GM19397 (cell line): ENCODE data around the gene ADTRP.
"Not testable (repeated sequence)": the region's sequence is repeated elsewhere in the genome, so short reads cannot be mapped to it uniquely, and the experiment has no call there.

Experiments used
- ATAC-seq: cut with Tn5 transposase; IDR thresholded peaks from one replicate; pipeline ENCODE4 v1.9.1; 2021; ENCODE audit warnings: mild to moderate bottlenecking, moderate library complexity; ENCODE audit not compliant: unreplicated experiment

Gene ADTRP

DNA sequence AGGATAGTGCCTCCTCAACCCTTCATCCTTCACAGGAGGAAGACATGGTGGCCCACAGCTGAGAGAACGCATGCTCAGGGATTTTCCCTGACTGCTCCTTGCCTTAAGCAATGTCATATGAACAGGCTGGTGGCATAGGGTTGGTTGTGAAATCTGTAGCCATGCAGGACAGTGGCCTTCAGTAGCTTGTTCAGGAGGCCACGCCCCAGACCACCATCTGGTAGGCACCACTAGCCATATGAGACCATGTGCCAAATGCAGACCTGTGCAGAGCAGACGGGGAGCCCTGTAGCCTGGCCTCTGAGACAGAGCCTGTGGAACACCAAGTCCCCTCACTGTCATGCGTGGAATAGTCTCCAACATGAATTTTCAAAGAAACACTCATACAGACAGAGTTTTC is 76.5 kb downstream of the ADTRP start:
- ATAC-seq, result no peak

DNA sequence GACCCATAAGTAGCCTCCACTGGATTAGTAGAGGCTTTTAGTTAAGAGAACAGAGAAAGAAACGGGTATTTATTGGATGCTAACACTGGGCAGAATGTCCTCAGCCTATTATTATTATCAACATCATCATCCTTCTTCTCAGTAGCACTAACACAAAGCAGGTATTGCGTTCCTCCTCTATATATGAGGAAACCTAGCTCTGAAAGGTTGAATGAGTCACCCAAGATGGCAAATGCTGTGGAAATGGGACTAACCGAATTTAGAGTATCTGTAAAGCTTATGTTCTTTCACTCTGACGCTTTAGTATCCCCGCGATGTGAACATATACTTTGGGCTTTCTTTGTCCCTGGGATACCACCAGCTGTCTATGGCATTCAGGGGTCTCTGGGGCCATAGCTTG is 77.0 kb downstream of the ADTRP start:
- no peak for ATAC-seq

DNA sequence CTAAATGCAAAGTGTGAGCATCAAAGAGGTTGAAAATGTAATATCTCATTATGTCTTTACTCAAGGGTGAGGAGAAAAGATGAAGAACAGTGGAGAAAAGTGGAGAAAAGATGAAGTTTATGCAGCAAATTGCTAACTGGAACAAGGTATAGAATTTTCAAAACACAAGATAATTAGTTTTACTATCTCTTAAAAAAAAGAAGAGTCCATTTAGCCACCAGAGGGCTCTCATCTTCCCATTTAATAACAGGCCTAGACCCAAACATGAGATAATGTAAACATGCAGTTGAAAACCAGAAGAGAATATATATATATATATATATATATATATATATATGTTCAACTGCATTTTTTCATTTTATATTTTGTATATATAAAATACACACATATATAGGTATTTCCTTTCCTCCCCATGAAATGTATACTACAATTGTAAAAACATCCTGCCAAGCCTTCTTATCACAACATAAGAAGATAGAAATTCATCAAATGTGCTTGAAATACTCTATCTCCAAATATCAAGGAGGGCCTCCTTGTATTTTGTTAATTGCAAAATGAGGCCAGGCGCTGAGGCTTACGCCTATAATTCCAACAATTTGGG is 78.4 kb downstream of the ADTRP start:
- ATAC-seq, result no peak

DNA sequence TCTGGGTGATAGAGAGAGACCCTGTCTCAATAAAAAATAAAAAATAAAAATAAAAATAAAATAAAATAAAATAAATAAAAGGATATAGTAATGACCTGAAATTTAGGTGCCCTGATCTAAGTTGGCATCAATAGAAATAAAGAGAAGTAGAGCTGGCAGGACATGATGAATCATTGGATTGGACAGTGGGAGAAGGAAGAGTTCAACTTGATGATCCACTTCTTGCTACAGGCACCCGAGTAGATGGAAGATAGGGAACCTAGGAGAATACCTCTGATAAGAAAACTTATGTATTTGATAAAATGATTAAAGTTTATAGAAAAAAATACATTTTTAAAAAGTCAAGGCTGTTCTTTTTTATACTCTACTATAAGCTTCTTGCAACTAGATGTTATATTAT is 79.0 kb downstream of the ADTRP start:
- ATAC-seq, result no peak

DNA sequence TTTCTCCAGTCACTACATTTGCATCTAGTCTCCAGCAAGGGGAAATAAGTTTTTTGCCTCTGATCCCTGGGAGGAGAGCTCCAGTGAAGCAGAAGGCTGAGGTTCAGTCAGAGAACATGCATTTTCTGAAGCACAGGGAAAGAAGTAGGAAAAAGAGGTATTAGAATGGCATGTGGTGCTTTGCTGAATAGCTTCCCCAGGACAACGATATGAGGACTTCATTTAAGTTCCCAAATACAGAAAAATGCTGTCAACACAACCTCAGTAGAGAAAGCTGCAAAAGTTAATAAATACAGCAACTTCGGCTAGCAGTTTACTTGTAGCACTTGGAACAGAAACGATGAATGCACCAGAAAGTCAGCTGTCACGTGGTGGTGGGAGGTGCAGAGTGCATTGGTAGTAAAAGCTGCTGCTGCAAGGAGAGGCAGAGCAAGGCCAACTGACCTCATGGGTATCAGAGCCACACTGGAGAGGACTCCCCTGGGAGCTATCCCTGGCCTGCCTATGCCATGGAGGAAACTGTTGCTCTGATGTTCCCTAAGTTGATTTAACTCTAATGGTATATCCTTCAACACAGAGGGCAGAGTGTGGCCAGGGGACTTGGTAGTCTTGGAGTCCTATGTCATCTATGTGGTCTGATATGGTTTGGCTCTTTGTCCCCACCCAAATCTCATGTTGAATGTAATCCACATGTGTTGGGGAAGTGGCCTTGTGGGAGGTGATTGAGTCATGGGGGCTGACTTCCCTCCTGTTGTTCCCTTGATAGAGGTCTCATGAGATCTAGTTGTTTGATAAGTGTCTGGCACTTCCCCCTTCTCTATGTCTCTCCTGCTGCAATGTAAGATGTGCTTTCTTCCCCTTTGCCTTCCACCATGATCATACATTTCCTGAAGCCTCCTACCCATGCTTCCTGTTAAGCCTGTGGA is 85.9 kb downstream of the ADTRP start:
- ATAC-seq, result no peak

DNA sequence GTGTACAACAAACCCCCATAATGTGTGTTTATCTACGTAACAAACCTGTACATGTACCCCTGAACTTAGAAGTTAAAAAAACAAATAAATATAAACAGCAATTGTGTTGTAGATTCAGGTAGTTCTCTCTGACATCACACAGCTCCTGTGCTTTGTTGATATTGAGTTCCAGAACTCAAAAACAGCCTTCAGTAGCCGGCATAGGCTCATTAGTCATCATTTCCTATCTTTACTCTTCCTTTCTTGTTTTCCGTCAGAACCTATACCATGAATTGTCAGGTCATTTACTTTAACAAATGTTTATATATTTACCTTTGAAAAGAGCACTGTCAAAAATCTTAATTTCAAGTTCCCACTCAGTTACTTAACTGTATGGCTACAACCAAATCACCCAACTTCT is 88.8 kb downstream of the ADTRP start:
- no peak for ATAC-seq

DNA sequence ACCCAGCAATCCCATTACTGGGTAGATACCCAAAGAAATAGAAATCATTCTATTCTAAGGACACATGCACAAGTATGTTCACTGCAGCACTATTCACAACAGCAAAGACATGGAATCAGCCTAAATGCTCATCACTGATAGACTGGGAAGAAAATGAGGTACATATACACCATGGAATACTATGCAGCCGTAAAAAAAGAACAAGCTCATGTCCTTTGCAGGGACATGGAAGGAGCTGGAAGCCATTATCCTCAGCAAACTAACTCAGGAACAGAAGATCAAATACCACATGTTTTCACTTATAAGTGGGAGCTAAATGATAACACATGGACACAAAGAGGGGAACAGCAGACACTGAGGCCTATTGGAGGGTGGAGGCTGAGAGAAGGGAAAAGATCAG is 89.2 kb downstream of the ADTRP start:
- ATAC-seq, result not testable (repeated sequence)

DNA sequence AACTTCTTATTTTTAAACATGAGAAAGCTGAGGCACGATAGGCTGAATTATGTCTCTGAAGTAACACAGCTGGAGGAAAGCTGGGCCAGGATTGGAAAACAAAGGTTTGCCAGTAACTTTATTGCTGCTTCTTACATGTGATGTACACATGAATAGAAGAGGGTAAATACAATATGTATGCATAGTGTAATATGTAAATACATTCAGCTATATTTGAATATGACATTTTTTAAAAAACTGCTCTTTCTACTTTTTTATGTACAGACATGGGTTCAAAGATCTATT is 90.2 kb downstream of the ADTRP start:
- ATAC-seq, result no peak

DNA sequence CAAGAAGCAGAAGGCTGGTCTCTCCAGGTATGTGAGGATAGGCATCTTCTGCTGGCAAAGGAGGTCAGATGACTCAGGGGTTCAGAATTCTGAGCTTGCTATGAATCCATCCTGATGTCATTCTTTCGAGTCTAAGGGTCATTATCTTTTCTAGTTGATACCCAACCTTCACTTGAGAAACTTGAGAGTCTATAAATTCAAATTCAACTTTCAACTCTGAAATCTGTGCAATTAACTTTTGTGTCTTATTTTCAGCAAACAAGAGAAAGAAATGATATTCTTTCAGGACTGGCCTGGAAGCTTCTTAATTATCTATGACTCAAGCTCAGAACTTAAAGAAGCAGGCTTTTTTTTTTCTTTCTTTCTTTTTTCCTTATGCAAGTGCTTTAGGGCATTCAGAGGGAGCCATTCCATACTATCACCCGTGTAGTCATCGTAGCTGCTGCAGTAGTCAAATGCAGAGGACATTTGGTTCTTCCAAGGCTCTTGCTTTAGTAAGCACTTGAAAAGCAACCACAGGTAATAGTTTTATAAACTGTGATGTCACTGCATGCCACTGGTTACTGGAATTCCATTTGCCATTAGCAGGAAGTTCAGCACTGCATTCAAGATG is 93.0 kb downstream of the ADTRP start:
- no peak for ATAC-seq

DNA sequence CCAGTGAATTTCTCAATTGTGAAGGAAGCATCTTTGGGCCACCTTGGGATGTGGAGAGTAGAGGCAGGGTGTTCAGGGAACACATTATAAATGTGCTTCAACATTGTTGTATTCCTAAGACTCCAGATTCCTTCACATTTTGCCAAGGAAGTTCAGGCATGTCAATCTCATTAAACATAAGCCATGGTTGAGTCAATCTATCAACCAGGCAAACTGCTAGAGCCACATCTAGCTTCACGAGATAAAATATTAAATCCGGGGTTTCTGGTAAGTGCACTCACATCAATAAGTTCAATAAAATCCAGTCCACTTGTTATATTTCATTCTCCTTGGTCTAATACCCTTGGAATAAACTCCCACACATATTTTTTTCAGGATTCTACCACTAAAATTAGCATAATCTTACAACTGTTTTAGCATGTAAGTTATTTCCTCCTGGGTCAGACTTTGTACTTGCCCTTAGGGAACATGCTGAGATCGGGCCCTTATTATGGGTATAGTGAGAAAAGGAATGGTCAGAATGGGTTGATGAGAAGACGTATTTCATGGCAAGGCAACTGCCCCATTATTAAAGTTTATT is 93.6 kb downstream of the ADTRP start:
- ATAC-seq, result no peak

DNA sequence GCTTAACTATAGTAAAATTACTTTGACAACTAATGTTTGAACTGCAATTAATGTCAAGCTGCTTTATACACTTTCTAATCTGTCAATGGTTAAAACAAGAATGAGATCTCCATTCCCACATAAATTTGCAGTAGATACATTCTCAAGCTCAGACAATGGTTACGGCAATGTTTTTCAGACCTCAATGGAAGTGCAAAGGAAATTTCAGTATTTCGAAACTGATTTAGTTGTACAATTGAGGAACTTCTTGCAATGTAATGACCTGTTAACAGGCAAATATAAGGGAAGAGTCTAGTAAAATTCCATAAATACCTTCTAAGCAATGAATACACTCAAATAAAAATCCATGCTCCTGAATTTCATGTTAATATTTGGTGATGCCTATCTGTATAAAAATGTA is 94.7 kb downstream of the ADTRP start:
- ATAC-seq, result no peak

DNA sequence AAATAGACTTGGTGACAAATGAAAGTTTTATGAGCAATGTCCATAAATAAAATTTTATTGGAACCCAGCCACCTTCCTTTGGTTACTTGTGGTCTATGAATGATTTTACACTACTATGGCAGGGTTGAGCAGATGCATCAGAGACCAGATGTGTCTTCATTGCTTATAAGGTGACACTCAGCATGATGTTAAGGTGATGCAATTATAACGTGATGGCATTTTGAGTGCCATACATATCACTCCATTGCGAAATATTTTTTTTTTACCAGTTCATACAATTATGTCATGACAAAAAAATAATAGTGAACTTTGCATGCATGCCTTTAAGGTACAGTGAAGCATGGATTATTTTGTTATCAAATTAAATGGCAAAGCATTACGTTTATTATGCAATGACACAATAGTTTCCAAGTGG is 96.0 kb downstream of the ADTRP start:
- ATAC-seq, result no peak

DNA sequence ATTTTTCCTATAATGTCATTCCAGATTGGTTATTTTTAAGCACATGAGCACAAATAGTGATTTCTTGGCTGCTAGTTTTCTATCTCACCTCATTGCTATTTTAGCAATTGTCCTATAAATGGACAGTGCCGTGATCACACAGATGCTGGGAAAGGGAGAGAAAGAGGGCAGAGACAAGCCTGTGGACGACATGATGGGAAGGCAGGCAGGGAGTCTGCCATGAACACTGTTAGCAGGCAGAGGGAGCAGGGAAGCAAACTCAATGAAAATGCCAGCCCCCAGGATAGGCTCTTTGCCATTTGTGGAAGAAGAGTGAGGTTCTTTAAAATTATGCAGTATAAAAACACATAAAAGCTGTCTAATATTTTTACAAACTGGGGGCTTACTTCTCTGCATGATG is 96.8 kb downstream of the ADTRP start:
- no peak for ATAC-seq

DNA sequence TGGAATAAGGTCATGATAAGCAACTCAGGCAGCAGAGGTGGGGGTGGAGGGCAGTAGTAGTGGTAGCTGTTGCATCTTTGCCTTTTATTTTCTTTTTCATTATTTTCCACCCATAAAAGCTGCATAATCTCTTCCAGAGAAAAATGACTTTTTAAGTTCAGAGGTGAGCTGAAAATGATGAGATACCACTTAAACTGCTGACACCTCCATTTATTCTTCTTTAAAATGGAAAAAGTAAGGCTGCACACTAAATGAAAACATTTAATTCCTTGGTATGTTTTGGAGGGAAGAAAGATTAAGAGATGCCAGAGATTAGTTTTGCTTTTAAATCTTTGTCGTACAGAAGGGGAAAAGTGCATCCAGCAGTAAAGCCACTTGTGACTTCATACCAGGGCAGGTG is 97.2 kb downstream of the ADTRP start:
- no peak for ATAC-seq

DNA sequence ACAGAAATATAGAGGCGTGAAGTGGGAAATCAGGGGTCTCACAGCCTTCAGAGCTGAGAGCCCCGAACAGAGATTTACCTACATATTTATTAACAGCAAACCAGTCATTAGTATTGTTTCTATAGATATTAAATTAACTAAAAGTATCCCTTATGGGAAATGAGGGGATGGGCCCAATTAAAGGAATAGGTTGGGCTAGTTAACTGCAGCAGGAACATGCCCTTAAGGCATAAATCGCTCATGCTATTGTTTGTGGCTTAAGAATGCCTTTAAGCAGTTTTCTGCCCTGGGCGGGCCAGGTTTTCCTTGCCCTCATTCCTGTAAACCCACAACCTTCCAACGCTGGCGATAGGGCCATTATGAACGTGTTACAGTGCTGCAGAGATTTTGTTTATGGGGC is 98.1 kb downstream of the ADTRP start:
- not testable (repeated sequence) for ATAC-seq

DNA sequence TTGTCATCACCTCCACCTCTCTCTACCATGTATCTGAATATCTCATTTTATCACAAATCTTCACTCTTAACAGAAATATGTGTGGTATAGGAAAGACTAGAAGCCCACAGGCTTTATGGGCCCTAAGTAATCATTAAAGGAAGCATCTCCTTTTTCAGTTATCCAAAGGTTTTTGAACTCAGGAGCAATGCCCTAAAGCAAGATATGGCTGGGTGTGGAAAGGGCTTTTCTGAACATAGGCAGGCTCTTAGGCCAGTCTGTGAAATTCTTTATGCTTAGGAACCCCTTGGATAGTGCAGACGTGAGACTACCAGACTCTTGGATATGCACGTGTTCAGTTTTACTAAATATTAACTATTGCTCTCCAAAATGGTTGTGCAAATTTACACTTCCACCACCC is 99.5 kb downstream of the ADTRP start:
- ATAC-seq, result no peak

DNA sequence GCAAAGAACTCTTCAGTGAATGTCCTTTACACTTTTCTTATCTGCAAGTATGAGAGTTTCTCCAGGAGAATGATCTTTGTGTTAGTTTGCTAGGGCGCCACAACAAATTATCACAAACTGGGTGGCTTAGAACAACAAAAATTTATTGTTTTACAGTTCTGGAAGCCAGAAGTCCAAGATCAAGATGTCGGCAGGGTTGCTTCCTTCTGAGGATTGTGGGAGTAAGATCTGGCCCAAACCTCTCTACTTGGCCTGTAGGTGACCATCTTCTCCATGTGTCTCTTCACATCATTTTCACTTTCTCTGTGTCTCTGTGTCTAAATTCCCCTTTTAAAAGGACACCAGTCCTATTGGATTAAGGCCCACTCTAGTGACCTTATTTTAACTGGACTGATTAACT is 103.0 kb downstream of the ADTRP start:
- ATAC-seq, result no peak

DNA sequence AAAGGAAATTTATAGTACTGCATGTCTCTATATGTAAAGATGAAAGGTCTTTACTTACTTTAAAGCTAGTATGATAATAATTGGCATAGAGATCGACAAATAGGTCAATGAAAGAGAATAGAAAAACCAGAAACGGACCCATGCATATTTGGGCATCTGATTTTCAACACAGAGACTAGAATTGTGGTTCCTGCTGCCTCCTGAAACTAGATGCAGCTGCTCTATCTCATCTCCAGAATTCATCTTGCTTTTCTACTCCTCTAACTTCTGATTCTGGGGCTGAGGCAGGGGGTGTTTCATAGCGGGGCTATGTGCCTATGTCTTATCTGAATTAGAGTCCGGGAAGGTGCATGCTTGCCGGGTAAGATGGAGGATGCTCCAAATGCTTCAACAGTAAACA is 105.9 kb downstream of the ADTRP start:
- ATAC-seq, result no peak

DNA sequence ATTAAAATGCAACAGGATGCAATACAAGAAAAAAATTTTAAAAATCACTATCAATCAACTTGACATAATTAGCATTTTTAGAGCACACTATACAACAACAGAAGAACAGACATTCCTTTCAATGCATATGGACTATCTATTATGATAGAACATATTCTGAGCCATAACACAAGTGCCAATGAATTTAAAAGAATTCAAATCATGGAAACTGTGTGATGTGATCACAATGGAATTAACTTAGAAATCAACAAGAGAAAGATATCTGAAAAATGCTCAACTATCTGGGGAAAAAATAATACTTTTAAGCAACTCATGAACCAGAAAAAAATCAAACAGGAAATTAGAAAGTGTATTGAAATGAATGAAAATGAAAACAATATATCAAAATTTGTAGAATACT is 106.3 kb downstream of the ADTRP start:
- ATAC-seq, result no peak

DNA sequence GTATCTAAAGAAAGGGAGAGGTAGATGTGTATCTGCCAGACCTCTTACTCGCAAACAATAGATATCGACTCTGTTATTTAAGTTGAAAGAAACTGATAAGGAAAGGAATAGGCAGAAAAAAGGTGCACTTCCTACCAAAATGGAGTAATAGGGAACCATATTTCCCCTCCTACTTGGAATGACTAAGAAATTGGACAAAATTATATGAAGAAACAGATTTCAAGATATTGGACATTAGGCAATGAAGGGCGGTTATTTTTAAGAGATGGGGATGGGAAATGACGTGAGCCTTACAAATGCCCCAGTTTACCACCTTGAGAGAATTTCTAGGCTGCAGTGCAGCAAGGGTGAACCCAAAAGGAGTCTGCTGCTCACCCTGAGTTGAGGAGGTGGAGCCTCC is 108.9 kb downstream of the ADTRP start:
- ATAC-seq, result no peak

DNA sequence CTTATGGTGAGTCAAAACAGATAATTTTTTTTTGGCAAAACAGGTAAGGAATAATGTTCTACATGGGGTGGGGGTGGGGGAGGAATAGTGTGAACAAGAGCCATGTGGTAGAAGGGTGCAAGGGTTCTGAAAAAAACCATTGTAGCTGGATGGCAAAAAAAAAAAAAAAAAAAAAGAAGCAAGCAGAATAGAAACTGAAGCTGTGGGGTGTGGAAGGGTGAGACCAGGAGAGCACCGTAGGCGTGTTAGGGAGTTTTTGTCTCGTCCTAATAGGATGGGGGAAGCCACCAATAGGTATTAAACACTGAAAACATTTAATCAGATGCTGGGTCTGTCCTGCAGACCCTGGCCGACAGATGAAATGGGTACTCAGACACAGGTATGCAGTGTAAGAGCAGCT is 110.1 kb downstream of the ADTRP start:
- no peak for ATAC-seq

DNA sequence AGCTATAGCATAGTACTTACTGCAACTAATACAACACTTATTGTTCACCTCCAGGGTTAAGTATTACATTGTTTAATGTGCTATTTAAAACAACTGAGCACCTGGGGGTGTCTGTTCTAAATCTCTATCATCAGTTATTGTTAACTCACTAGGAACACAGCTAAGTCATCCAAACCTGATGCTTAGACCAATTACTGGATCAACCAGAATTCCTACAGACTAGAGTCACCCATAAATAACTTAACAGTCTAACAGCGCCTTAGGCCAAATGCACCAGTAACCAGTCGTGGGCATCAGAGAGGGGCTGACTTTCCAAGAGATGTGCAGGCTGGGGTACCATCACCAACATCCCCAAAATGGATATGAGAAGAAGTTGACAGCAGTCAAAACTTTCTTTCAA is 110.7 kb downstream of the ADTRP start:
- no peak for ATAC-seq
